ENCODE measurements around the gene LTBR. TPM values are rescaled to one million over a fixed set of nuclear protein-coding genes. Genes with fewer than 3 reads are reported as not detected.

The LTBR gene
- total RNA-seq, 1 donor, result 29.8 TPM

GRCh38 chr12:6434205-6435140 is 50.5 kb downstream of the LTBR start:
- H3K27me3 ChIP-seq (ENCODE audit: insufficient read depth, low read length), result no peaks in the 10 kb centered on the region
- H3K9me3 ChIP-seq (ENCODE audit: low read depth, low read length), result no peaks in the 10 kb centered on the region
- no peak overlapping the region for H3K4me3 ChIP-seq (ENCODE audit: low read length)
- H3K4me1 ChIP-seq (ENCODE audit: insufficient read depth, low read length), result peaks cover 36% of the 10 kb centered on the region

DNA sequence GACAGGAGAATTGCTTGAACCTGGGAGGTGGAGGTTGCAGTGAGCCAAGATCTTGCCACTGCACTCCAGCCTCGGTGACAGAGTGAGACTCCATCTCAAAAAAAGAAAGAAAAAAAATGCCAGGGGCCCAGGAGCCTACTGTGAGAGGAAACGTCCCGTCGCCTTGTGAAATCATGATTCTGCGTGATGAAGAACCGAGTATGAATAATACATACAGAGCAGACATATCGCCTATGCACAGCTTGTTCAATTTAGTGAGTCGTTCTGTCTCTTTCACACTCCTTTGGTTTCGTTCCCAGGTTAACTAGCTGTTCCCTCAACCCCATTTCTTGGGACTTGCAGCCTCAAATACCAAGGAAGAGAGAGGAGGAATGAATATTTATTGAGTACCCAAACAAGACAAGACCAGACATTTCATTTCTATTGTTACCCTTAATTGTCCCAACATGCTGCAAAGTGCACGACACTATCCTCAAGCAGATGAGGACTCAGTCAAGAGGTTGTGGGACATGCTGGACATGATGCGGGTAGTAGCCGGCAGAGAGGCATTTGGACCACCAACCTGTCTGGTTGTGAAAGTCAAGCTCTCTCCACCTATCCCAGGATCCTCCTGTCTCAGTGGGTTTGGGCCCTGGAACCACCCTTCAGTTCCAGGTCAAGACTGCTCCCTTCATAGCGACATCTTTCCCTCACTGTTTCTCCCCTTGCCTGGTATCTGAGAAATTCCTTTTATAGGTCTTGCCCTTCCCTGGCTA is 52.2 kb downstream of the LTBR start:
- Histone ChIP-seq H3K9me3 (ENCODE audit: low read depth, low read length) (no peaks in the 10 kb centered on the region), H3K27me3 (ENCODE audit: insufficient read depth, low read length) (no peaks in the 10 kb centered on the region), H3K4me1 (ENCODE audit: insufficient read depth, low read length) (peaks cover 23% of the 10 kb centered on the region), H3K4me3 (ENCODE audit: low read length) (no peak overlapping the region)

GRCh38 chr12:6437586-6437985 is 53.6 kb downstream of the LTBR start:
- Histone ChIP-seq H3K27me3 (ENCODE audit: insufficient read depth, low read length) (no peaks in the 10 kb centered on the region), H3K4me1 (ENCODE audit: insufficient read depth, low read length) (peaks cover 16% of the 10 kb centered on the region), H3K4me3 (ENCODE audit: low read length) (no peak overlapping the region), H3K9me3 (ENCODE audit: low read depth, low read length) (no peaks in the 10 kb centered on the region)

DNA sequence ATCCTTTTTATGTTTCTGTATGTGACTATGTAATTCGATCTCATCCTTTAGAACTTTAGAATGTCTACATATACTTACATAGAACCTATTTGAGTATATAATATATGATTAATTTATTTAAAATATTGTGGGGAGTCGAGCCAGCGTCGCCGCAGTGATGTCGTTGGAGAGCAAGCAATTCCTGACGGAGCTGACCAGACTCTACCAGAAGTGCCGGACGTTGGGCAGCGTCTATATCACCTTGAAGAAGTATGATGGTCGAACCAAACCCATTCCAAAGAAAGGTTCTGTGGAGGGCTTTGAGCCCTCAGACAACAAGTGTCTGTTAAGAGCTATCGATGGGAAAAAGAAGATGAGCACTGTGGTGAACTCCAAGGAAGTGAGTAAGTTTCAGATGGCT is 54.4 kb downstream of the LTBR start:
- no peak overlapping the region for H3K4me3 ChIP-seq (ENCODE audit: low read length)
- H3K9me3 ChIP-seq (ENCODE audit: low read depth, low read length), result no peaks in the 10 kb centered on the region
- H3K27me3 ChIP-seq (ENCODE audit: insufficient read depth, low read length), result no peaks in the 10 kb centered on the region
- H3K4me1 ChIP-seq (ENCODE audit: insufficient read depth, low read length), result peaks cover 21% of the 10 kb centered on the region

- H3K27me3 ChIP-seq (ENCODE audit: insufficient read depth, low read length), result no peaks in the 10 kb centered on the region
Observed at GRCh38 chr12:6440391-6440790, 56.4 kb downstream of the LTBR start.

More at GRCh38 chr12:6440391-6440790, 56.4 kb downstream of the LTBR start:
- Histone ChIP-seq H3K4me3 (ENCODE audit: low read length) (no peak overlapping the region), H3K4me1 (ENCODE audit: insufficient read depth, low read length) (peaks cover 18% of the 10 kb centered on the region), H3K9me3 (ENCODE audit: low read depth, low read length) (no peaks in the 10 kb centered on the region)

Other genes starting within 250 kb of the LTBR start
- gene CD9, start 183.8 kb upstream of the LTBR start, total RNA-seq, result 26.4 TPM
- gene PLEKHG6, start 73.5 kb upstream of the LTBR start, total RNA-seq, result not detected
- 75.2 TPM for gene TNFRSF1A, start 42.1 kb upstream of the LTBR start, total RNA-seq
- 1.2 TPM for gene SCNN1A, start 8.6 kb upstream of the LTBR start, total RNA-seq
- gene CD27, start 60.8 kb downstream of the LTBR start, total RNA-seq, result 24.3 TPM
- gene TAPBPL, start 67.9 kb downstream of the LTBR start, total RNA-seq, result 28.7 TPM
- 13.9 TPM for gene VAMP1, start 86.5 kb downstream of the LTBR start, total RNA-seq
- gene MRPL51, start 109.1 kb downstream of the LTBR start, total RNA-seq, result 14.7 TPM
- 7.5 TPM for gene NCAPD2, start 109.9 kb downstream of the LTBR start, total RNA-seq
- 2,093 TPM for gene GAPDH, start 150.4 kb downstream of the LTBR start, total RNA-seq
- 8.0 TPM for gene IFFO1, start 171.9 kb downstream of the LTBR start, total RNA-seq
- 44.2 TPM for gene NOP2, start 184.1 kb downstream of the LTBR start, total RNA-seq
- 208 TPM for gene CHD4, start 223.2 kb downstream of the LTBR start, total RNA-seq